NK-92 (cell line): ENCODE results near the gene ZMYM3.

ENCODE experiments used
- DNase-seq: peaks from one replicate; lab custom pipeline; 2025; ENCODE audit not compliant: unreplicated experiment; lab: John Stamatoyannopoulos, UW

The ZMYM3 gene

DNA sequence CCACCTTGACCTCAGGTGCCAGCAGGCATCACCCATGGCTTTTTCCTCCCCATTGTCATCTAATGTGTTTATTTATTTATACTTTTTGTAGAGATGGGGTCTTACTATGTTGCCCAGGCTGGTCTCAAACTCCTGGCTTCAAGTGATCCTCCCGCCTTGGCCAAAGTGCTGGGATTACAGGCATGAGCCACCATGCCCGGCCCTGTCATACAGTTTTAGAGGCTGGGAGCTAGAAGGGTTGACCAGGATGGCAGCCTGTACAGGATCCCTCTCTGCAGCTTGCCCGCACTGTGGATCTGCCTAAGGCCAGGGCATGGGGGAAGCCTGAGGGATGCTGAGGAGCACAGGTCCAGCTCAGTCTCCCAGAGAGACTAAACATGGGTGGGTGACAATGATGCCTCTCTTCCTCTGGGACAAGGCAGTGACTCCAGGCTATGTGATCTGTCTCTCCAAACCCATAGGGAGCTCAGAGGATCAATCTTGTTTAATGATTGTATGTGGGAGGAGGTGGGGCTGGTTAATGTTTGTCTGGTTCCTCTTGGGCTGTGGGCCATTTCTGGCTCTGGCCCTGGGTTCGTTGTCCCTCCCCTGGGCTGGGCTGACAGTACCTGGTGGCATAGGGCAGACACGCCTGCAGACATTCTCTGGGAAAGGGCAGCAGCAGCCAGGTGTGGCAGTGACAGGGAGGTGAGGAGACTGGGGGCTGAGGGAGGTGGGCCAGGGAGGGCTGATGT is 39.2 kb downstream of the ZMYM3 start:
- no peak for DNase-seq

DNA sequence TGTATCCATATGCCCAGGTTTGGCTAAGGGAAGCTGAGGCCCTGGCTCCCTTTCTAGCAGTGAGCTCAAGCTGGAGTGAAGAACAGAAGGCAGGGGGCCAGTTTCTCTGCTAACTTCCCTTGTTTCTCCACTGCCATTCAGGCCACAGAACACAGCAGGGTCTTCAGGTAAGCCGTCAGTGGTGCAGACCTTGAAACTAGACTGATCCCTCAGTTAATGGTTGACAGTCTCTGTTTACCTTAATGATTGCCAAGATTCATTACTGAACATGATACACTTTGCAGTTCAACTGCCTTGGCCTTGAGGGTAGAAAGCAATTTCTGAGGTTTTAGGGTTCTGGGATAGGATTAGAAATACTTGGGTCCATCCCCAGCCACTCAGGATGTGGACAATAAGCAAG is 39.8 kb downstream of the ZMYM3 start:
- DNase-seq = no peak

DNA sequence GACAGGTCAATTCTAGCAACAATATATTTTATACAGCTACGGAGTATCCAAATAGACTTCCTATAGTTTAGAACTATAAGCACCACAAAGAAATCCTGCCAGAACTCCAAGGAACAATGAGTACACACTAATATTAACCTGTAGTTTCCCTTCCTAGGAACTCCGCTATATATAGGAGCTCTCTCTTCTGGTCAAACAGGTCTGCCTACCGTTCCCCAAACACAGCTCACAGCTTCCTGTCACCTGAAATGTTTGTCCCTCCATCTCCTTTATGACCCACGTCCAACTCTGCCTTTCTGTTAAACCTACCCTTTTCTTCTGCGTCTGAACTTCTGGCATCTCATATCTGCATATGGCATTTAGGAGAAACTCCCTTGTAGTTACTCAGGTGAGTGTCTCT is 41.4 kb downstream of the ZMYM3 start:
- no peak for DNase-seq

DNA sequence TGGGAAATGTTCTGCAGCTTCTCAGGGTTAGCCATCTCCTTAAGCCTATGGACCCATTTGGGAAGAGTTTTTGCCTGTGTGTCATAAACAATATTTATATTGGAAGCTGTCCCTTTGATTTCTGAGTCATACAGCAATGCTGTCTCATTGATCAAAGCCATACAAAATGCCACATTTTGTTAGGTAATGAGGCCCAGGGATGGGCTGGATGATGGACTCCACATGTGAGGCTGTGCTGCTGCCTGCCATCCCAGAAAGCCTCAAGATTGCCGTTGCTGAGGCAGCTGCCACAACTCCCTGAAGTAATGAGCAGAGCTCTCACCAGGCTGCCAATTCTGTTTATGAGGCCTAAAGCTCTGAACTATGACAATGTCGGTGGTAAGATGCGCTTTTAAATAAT is 43.1 kb downstream of the ZMYM3 start:
- no peak for DNase-seq

DNA sequence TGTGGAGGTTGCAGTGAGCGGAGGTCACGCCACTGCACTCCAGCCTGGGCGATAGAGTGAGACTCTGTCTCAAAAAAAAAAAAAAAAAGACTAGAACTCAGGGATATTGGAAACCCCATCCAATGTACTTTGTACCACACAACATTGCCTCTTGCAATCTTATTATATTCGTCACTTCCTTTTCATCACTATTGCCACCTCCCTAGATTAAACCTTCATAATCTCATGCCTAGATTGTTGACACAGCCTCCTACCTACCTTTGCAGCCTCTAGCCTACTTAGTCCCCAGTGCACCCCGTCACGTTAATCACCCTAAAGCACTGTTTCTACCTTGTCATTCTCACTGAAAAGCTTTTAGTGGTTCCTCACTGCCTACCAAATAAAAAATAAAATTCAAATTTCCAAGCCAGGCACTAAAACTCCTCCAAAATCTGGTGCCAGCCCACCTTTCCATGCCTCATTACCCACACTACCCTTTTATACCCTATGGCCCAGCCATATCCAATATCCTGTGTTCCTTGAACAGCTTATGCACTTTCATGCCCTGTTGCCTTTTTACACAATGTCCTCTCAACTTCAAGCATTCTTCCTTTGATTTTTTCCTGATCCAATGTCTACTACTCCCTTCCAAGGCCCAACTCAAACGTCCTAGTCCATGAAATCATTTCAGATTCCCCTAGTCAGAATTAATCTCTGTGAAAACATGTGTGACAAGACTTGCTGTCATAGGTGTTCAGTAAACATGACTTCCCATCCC is 54.5 kb downstream of the ZMYM3 start:
- no peak for DNase-seq

DNA sequence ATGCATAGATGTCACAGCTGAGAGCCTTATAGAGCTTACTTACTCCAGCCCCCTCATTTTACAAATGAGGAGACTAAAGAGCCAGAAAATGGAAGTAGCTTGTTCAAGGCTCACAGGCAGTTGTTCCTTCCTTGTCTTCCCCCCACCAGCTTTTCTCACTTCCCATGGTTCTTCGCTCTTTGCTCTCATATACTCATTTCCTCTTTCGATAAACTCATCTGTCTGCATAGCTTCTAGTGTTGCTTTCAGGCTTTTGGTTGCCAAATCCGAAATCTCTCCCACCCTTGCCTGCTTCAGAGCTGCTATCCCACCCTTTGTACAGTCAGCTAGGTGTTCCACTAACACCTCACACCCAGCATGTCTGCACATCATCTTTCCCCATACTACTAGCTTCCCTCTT is 55.9 kb downstream of the ZMYM3 start:
- no peak for DNase-seq

DNA sequence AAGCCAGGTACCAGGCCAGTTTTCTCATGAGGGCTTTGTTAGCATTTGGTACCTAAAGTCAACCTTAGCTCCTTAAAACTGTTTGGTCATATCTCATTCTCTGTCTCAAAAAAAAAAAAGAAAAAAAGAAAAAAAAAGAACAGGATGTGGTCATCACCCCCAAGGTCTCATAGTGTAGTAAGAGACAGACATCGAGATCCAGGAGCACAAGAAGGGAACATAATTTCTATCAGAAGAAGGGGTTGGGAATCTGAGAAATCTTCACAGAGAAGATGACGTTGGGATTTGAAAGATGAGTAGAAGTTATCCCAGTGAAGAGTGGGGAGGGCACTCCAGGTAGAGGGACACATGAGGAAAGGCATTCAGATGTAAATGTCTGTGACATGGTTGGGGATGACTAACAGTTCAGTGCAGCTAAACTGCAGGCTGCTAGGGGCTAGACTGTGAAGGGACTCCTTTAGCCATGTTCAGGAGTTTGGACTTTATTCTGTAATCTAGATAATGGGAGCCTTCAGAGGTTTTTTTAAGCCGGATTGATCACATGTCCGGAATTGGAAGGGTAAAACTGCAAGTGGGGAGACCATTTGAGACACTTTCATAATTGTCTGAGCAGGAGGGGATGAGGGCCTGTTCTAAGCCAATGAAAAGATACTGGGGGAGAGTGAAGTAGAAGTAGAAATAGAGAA is 57.8 kb downstream of the ZMYM3 start:
- no peak for DNase-seq

DNA sequence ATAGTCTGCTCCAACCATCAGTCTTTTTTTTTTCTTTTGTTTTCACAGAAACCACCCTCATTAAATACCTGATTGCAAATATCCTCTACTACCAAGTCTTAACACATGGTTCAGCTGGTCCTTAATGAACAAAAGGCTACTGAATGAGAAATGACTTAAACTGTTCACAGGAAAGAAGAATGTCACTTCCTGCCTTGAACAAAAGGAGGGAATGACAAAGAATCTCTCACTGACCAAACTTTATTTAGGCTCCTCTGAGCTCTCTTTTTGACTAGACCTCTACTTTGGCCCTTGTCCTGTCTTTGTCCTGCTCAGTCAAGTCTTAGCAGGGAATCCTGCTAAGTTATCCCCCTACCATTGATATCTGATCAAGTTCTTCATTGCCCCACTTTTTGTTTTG is 62.7 kb downstream of the ZMYM3 start:
- DNase-seq = no peak
